ENCODE measurements around the gene GLIS1.

- TF ChIP-seq CTCF (IDR thresholded peaks at IDR 0.05; ENCODE audit: low read depth, low read length, poor library complexity, severe bottlenecking) (no peak), EZH2phosphoT487 (IDR thresholded peaks at IDR 0.05; ENCODE audit: borderline replicate concordance, low read length) (no peak)
These were observed 213.4 kb downstream of the GLIS1 start for GRCh38 chr1:53525595-53525994.

Data from DOHH2 (cell line).